ENCODE results near the gene MRPS34.
A peak's percentile ranks its signal among the peaks of the same experiment; 100 is the strongest.

MRPS34 gene

GRCh38 chr16:1781758-1782407 lies 8.9 kb upstream of the MRPS34 start:
- no peak for DNase-seq (ENCODE audit: low read depth in 2 of 2)

GRCh38 chr16:1781254-1781653 lies 8.3 kb upstream of the MRPS34 start:
- no peak for DNase-seq (ENCODE audit: low read depth in 2 of 2)

- no peak for DNase-seq (ENCODE audit: low read depth in 2 of 2)
Observed at GRCh38 chr16:1780677-1781072, 7.7 kb upstream of the MRPS34 start.

- no peak for DNase-seq (ENCODE audit: low read depth in 2 of 2)
Observed at GRCh38 chr16:1779741-1780676, 7.1 kb upstream of the MRPS34 start.

GRCh38 chr16:1779234-1779701 lies 6.3 kb upstream of the MRPS34 start:
- no peak for DNase-seq (ENCODE audit: low read depth in 2 of 2)

GRCh38 chr16:1778200-1779179 lies 5.6 kb upstream of the MRPS34 start:
- DNase-seq (ENCODE audit: low read depth in 2 of 2): no peak

GRCh38 chr16:1777375-1778199 lies 4.7 kb upstream of the MRPS34 start:
- no peak for DNase-seq (ENCODE audit: low read depth in 2 of 2)

GRCh38 chr16:1776991-1777374 lies 4.0 kb upstream of the MRPS34 start:
- DNase-seq (ENCODE audit: low read depth in 2 of 2): no peak

- no peak for DNase-seq (ENCODE audit: low read depth in 2 of 2)
Observed at GRCh38 chr16:1776672-1776955, 3.7 kb upstream of the MRPS34 start.

- no peak for DNase-seq (ENCODE audit: low read depth in 2 of 2)
Observed at GRCh38 chr16:1775846-1776671, 3.1 kb upstream of the MRPS34 start.

- no peak for DNase-seq (ENCODE audit: low read depth in 2 of 2)
Observed at GRCh38 chr16:1775006-1775845, 2.3 kb upstream of the MRPS34 start.

- no peak for DNase-seq (ENCODE audit: low read depth in 2 of 2)
Observed at GRCh38 chr16:1774448-1774780, 1.5 kb upstream of the MRPS34 start.

- DNase-seq (ENCODE audit: low read depth in 2 of 2): no peak
Observed at GRCh38 chr16:1773703-1774447, 941 bp upstream of the MRPS34 start.

GRCh38 chr16:1772362-1772907 lies 499 bp downstream of the MRPS34 start, which contains the start of gene EME2:
EME2 (plus strand) TSS chr16:1772810; CDS start chr16:1773228, 418 bp downstream.
- no peak for DNase-seq (ENCODE audit: low read depth in 2 of 2)

- DNase-seq (ENCODE audit: low read depth in 2 of 2): no peak
Observed at GRCh38 chr16:1771864-1772361, 1.0 kb downstream of the MRPS34 start.

GRCh38 chr16:1771188-1771863 lies 1.6 kb downstream of the MRPS34 start, which contains the start of gene NME3:
NME3 (minus strand) TSS chr16:1771543; CDS start chr16:1771534, 9 bp downstream.
- peak; percentile 44 to 53 for DNase-seq (ENCODE audit: low read depth in 2 of 2)

Measured in activated CD8-positive, alpha-beta memory T cell treated with anti-CD3 and anti-CD28 coated beads for 4 hours (primary cell).